NCI-H146 (cell line): ENCODE data around the gene DPEP2NB.
"Not testable (repeated sequence)": the region's sequence is repeated elsewhere in the genome, so short reads cannot be mapped to it uniquely, and the experiment has no call there.

ENCODE experiments used
- DNase-seq: peaks from one replicate; lab custom pipeline; 2025; lab: John Stamatoyannopoulos, UW

DPEP2NB gene

GRCh38 chr16:68013440-68013839, 2.3 kb downstream of the DPEP2NB start:
- no peak for DNase-seq

- DNase-seq: not testable (repeated sequence)
Observed at GRCh38 chr16:68009872-68010271, 5.8 kb downstream of the DPEP2NB start.

DNA sequence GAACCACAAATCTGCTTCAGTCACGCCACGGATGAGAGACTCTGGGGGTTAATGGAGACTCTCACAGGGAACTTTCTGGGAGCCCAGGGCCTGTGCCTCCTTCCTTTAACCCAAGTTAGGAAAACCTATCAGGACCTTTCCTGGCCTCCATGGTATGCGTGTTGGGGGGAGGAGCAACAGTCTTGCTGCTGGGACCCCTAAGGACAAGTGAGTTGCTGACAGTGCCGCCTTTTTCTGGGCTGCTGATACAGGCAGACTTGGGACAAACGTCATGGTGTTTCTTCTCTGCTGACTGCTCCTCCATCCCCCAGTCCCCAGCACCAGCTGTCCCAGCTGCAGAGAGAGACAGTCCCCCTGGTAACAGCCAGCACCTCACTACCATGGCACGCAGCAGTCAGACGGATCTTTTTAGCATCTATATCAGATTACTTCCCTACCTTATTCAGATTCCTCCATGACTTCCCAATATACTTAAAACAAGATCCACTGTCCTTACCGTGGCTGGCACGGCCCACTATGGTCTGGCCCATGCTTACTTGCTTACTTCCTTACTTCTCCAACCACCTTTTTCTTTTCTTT, 6.5 kb downstream of the DPEP2NB start:
- no peak for DNase-seq

GRCh38 chr16:68005786-68006286, 9.9 kb downstream of the DPEP2NB start:
- no peak for DNase-seq

- no peak for DNase-seq
Observed at GRCh38 chr16:68005211-68005610, 10.5 kb downstream of the DPEP2NB start.

DNA sequence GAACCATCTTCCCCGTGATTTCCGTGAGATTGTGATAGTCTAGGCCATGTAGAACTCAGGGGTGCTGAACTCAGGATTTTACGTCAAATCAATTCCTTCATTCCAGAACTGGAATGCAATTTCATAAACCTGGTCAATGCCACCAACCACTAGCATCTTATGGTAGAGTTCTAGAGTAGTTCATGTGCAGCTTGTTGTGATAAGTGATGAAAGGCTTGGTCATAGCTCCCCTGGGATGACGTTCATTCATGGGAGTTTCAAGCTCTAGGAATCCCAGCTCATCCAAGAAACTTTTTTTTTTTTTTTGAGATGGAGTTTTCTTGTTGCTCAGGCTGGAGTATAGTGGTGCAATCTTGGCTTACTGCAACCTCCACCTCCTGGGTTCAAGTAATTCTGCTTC, 12.7 kb downstream of the DPEP2NB start:
- no peak for DNase-seq

- no peak for DNase-seq
Observed at GRCh38 chr16:68000450-68000849, 15.3 kb downstream of the DPEP2NB start.

DNA sequence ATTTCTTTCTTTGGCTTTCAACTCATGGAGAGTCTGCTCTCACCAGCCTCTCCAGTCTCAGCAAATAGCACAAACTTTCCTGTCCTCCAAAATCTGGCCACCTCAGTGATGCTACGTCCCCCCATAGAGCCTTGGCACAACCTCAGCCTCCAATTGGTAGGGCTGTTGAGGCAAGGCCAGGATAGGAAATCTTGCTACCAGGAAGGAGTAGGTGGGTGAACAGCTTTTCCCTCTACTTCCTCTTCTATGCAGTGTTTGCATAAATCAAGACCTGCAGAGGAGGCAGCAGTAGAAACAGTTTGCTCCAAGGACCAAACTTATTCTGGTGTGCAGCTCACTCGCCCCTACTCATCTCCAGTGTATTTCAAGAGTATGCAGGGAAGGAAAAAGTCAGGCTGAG, 15.7 kb downstream of the DPEP2NB start:
- DNase-seq: no peak

- not testable (repeated sequence) for DNase-seq
Observed at GRCh38 chr16:67998779-67999688, 16.7 kb downstream of the DPEP2NB start, which contains the start of gene DPEP2. Gene DPEP2, minus strand, starts transcription at chr16:67999484. Its CDS starts 6,272 bp downstream, at chr16:67993212.

DNA sequence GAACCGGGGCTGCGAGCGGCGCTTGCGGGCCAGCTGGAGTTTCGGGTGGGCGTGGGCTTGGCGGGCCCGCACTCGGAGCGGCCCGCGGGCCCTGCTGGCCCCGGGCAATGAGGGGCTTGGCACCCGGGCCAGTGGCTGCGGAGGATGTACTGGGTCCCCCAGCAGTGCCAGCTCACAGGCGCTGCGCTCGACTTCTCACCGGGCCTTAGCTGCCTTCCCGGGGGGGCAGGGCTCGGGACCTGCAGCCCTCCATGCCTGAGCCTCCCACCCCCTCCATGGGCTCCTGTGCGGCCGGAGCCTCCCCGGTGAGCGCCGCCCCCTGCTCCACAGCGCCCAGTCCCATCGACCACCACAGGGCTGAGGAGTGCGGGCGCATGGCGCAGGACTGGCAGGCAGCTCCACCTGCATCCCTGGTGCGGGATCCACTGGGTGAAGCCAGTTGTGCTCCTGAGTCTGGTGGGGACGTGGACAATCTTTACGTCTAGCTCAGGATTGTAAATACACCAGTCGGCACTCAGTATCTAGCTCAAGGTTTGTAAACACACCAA, 17.4 kb downstream of the DPEP2NB start:
- not testable (repeated sequence) for DNase-seq

DNA sequence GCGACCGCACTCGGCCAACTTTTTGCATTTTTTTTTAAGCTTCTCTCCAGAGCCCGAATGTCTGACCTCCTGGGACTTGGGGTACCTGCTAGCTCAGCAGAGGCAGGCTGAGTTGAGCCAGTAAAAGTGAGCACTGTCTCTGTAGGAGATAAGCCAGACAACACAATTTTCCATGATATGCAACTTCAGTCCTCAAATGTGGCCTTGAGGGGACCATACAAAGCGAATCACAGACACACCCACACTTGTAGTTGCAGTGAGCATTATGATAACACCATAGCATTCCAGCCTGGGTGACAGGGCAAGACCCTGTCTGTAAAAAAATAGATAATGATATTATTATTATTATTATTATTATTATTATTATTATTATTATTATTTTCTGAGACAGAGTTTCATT, 19.0 kb downstream of the DPEP2NB start:
- no peak for DNase-seq

DNA sequence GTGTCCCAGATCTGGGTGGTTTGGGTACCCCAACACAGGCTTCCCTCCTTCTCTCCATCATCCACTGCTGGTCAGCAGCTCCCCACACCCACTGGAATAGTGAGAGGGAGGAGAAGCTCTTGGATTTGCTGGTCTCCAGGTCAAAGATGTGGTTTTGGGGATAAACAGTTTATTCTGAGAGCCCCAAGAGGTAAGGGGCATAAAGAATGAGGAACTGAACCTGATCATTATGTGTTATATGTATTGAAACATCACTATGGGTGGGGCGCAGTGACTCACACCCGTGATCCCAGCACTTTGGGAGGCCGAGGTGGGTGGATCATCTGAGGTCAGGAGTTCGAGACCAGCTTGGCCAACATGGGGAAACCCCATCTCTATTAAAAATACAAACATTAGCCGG, 20.3 kb downstream of the DPEP2NB start:
- no peak for DNase-seq

GRCh38 chr16:67994040-67994408, 21.7 kb downstream of the DPEP2NB start:
- DNase-seq: not testable (repeated sequence)

DNA sequence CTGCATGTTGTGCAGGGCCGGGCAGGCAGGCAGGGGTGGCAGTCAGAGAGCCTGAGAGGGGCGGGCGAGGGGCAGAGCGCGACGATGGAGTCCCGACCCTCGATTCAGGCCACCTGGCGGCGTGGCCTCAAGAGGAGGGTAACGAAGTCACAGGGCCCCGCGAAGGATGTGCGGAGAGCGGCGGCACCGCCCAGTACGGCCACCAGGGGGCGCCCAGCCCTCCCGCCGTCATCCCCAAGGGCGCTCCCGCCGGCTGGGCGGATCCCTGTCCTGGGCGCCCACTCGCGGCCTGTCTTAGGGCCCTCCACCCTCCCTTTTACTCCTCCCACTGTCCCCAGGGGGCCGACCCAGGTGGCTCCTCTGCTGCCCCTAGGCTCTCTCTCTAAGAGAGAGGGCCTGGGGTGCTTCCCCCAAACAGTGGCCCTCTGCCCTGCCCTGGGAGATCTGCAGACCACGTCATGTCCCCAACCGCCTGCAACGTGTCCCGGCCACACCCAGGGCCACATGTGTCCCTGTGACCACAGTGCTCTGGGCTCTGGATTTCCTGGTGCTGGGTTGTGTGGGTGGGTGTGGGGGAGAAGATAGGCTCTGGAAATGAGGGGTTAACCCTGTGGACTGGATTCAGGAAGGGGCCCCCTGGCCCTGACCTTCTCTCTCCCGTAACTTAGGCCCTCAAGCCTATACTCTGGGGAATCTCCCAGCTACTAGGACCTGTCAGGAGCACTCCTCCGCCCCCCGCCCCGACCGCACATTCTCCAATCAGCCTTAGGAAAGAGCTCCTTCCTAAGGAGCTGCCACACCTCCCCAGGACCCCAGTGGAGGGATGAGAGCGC, 22.3 kb downstream of the DPEP2NB start:
- peak; percentile 57 for DNase-seq

- DNase-seq: no peak
Observed at GRCh38 chr16:67992661-67993206, 23.0 kb downstream of the DPEP2NB start.

- no peak for DNase-seq
Observed at GRCh38 chr16:67990018-67990386, 25.7 kb downstream of the DPEP2NB start.

DNA sequence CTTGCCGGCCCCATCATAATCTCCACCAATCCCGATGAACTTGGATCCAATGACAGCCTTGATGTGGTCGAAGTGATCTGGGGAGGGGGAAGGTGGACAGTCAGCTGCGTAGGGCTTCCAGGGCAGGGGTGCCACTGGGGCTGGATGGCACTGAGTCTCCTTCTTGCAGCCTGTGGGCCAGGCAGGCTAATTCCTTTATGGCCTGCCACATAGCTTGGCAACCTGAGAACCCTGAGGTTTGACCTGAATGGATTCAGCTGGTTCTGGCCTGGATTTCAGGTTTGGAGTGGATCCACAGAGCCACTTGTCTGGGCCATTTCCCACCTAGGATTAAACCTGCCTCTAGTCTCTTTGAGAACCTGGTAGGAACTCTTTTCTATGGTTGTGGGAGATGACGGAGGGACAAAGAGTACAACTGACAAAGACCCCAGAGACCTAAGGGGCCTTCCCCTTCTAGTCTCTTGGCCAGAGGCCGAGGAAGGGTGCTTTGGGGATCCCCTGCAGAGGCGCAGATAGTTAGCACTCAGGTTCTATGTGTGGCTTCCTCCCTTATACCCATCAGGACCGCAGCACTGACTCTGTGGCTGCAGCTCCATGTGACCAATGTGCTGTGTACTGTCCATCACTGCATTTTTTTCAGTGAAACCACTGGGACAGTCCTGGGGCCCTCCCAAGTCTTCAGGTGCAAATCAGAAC, 26.2 kb downstream of the DPEP2NB start:
- DNase-seq: no peak

GRCh38 chr16:67988675-67989074, 27.0 kb downstream of the DPEP2NB start:
- DNase-seq: no peak

- DNase-seq: no peak
Observed at GRCh38 chr16:67987460-67988160, 28.1 kb downstream of the DPEP2NB start.

DNA sequence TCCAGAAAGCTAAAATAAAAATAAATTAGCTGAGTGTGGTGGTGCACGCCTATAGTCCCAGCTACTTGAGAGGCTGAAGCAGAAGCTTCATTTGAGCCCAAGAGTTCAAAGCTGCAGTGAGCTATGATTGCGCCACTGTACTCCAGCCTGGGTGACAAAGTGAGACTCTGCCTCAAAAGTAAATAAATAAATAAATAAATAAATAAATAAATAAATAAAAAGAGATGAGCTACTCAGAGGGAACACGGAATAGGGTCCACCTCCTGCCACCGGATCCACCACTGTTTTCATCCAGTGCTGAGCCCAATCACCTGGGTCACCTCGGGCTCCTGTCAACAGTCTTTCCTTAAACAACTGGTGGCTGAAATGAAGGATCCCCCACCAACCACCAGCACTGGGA, 28.8 kb downstream of the DPEP2NB start:
- no peak for DNase-seq
